ENCODE measurements around the gene LRRN2. TPM values are rescaled to one million over a fixed set of nuclear protein-coding genes. Genes with fewer than 3 reads are reported as not detected.

LRRN2 gene
- total and polyA plus RNA-seq, 2 experiments from 2014 or later, result 0.74 to 2.6 TPM

DNA sequence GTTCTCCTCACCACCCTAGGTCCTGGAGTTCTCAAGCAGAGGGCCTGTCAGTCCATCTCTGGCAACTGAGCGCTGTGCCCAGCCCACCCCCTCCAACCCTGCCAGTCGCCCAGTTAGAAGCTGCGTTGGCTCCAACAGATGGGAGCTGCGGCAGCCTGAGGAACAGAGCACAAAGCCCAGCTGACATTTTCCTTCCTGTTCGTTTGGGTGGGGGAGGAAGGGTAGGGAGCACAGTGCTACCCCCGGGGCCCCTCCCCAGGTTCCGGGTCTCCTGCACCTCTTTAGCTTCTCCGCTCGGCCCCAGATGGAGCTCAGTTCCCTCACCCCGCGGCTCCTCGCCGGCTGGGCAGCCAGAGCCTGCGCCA, 1.4 kb downstream of the LRRN2 start:
- Mint-ChIP-seq H3K27me3 (ENCODE audit: insufficient read depth, low read depth, poor library complexity) (peaks cover 38% of the 10 kb centered on the region), H3K36me3 (ENCODE audit: low read depth) (no peaks in the 10 kb centered on the region; the same call in 1 of the 3 replicates), H3K27ac (no peak overlapping the region), H3K4me3 (peak overlapping the region; percentile 86), H3K9me3 (no peaks in the 10 kb centered on the region), H3K4me1 (peaks cover 29% of the 10 kb centered on the region)
- H2AFZ ChIP-seq, result peak overlapping the region; percentile 96
- ATAC-seq (peak; percentile 6), DNase-seq (ENCODE audit: low spot score) (peak; percentile 37)
- peaks cover 10% of the 10 kb centered on the region; the same call in 1 of the 2 replicates for H3K4me1 ChIP-seq (ENCODE audit: insufficient read depth)
- H3K27me3 ChIP-seq (ENCODE audit: insufficient read depth), result peaks cover 59% of the 10 kb centered on the region
- no peaks in the 10 kb centered on the region for H3K9me2 ChIP-seq (ENCODE audit: insufficient read depth)
- no peaks in the 10 kb centered on the region; the same call in 1 of the 2 replicates for H4K20me1 ChIP-seq (replicated peaks; ENCODE audit: insufficient read depth)
- H3K27ac ChIP-seq (ENCODE audit: low read depth), result no peak overlapping the region
- TF ChIP-seq ZNF114 (CRISPR knock-in tag; IDR thresholded peaks at IDR 0.05) (no peak), CREB1 (CRISPR knock-in tag; IDR thresholded peaks at IDR 0.05; ENCODE audit: low read depth) (no peak), EZH2 (IDR thresholded peaks at IDR 0.05; ENCODE audit: low read depth, unreplicated experiment) (no peak), POLR2AphosphoS5 (IDR thresholded peaks at IDR 0.05; ENCODE audit: low read depth) (no peak), NANOG (IDR thresholded peaks at IDR 0.05; ENCODE audit: borderline replicate concordance) (no peak), EZH2phosphoT487 (IDR thresholded peaks at IDR 0.05; ENCODE audit: unreplicated experiment) (no peak), STAT1 (IDR thresholded peaks at IDR 0.05; ENCODE audit: unreplicated experiment) (no peak), ZNF331 (CRISPR knock-in tag; IDR thresholded peaks at IDR 0.05; ENCODE audit: low read depth) (no peak), REST (IDR thresholded peaks at IDR 0.05; ENCODE audit: unreplicated experiment) (no peak), JUNB (IDR thresholded peaks at IDR 0.05; ENCODE audit: unreplicated experiment) (no peak), ETS1 (IDR thresholded peaks at IDR 0.05) (no peak), CTCF (conservative IDR thresholded peaks at IDR 0.05; ENCODE audit: low read depth in 2 of 2) (no peak)
- TF ChIP-seq, protein P1, sequence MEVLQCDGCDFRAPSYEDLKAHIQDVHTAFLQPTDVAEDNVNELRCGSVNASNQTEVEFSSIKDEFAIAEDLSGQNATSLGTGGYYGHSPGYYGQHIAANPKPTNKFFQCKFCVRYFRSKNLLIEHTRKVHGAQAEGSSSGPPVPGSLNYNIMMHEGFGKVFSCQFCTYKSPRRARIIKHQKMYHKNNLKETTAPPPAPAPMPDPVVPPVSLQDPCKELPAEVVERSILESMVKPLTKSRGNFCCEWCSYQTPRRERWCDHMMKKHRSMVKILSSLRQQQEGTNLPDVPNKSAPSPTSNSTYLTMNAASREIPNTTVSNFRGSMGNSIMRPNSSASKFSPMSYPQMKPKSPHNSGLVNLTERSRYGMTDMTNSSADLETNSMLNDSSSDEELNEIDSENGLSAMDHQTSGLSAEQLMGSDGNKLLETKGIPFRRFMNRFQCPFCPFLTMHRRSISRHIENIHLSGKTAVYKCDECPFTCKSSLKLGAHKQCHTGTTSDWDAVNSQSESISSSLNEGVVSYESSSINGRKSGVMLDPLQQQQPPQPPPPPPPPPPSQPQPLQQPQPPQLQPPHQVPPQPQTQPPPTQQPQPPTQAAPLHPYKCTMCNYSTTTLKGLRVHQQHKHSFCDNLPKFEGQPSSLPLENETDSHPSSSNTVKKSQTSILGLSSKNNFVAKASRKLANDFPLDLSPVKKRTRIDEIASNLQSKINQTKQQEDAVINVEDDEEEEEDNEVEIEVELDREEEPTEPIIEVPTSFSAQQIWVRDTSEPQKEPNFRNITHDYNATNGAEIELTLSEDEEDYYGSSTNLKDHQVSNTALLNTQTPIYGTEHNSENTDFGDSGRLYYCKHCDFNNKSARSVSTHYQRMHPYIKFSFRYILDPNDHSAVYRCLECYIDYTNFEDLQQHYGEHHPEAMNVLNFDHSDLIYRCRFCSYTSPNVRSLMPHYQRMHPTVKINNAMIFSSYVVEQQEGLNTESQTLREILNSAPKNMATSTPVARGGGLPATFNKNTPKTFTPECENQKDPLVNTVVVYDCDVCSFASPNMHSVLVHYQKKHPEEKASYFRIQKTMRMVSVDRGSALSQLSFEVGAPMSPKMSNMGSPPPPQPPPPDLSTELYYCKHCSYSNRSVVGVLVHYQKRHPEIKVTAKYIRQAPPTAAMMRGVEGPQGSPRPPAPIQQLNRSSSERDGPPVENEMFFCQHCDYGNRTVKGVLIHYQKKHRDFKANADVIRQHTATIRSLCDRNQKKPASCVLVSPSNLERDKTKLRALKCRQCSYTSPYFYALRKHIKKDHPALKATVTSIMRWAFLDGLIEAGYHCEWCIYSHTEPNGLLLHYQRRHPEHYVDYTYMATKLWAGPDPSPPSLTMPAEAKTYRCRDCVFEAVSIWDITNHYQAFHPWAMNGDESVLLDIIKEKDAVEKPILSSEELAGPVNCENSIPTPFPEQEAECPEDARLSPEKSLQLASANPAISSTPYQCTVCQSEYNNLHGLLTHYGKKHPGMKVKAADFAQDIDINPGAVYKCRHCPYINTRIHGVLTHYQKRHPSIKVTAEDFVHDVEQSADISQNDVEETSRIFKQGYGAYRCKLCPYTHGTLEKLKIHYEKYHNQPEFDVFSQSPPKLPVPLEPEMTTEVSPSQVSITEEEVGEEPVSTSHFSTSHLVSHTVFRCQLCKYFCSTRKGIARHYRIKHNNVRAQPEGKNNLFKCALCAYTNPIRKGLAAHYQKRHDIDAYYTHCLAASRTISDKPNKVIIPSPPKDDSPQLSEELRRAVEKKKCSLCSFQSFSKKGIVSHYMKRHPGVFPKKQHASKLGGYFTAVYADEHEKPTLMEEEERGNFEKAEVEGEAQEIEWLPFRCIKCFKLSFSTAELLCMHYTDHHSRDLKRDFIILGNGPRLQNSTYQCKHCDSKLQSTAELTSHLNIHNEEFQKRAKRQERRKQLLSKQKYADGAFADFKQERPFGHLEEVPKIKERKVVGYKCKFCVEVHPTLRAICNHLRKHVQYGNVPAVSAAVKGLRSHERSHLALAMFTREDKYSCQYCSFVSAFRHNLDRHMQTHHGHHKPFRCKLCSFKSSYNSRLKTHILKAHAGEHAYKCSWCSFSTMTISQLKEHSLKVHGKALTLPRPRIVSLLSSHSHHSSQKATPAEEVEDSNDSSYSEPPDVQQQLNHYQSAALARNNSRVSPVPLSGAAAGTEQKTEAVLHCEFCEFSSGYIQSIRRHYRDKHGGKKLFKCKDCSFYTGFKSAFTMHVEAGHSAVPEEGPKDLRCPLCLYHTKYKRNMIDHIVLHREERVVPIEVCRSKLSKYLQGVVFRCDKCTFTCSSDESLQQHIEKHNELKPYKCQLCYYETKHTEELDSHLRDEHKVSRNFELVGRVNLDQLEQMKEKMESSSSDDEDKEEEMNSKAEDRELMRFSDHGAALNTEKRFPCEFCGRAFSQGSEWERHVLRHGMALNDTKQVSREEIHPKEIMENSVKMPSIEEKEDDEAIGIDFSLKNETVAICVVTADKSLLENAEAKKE (CRISPR knock-in tag; IDR thresholded peaks at IDR 0.05), result no peak
- H3K79me2 ChIP-seq (replicated peaks; ENCODE audit: insufficient read depth), result no peaks in the 10 kb centered on the region
- peak overlapping the region; percentile 83 for H3K4me3 ChIP-seq
- H3K36me3 ChIP-seq (ENCODE audit: insufficient read depth), result no peaks in the 10 kb centered on the region
- peak overlapping the region; percentile 96 for H3K4me2 ChIP-seq
- no peaks in the 10 kb centered on the region for H3F3A ChIP-seq (replicated peaks; ENCODE audit: low read depth)

Data from GM23338 (cell line).